Activated CD4-positive, alpha-beta T cell treated with anti-CD3 and anti-CD28 coated beads, Interleukin-2, amount 50 U/mL, for 16 hours (primary cell): ENCODE data around the gene UBXN7.
A peak's percentile ranks its signal among the peaks of the same experiment; 100 is the strongest.
"Not testable (repeated sequence)": the region's sequence is repeated elsewhere in the genome, so short reads cannot be mapped to it uniquely, and the experiment has no call there.

ENCODE experiments used
- DNase-seq: peaks from one replicate; pipeline ENCODE4 v3.0.0-alpha.2; 2020

Gene UBXN7

GRCh38 chr3:196351541-196351940, 80.7 kb downstream of the UBXN7 start:
- DNase-seq = no peak

DNA sequence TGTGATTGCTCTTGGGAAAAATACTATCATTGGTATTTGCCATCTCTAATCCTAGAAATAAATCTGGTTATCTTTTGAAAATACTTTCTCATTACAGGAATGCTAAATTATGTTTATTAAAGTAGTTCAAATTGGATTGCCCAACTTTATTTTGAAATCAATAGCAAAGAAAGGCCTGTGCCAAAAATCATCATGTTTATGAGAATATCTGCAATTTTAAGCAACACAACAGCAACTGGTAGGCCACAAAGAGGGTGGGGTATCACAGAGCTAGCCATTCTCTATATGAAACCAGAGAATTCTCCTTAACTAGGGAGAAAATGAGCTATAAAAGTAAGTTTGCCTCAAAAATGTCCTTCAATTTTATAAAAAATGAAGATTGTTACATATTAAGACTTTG, 82.2 kb downstream of the UBXN7 start:
- DNase-seq = no peak

GRCh38 chr3:196348698-196349097, 83.5 kb downstream of the UBXN7 start:
- DNase-seq = no peak

DNA sequence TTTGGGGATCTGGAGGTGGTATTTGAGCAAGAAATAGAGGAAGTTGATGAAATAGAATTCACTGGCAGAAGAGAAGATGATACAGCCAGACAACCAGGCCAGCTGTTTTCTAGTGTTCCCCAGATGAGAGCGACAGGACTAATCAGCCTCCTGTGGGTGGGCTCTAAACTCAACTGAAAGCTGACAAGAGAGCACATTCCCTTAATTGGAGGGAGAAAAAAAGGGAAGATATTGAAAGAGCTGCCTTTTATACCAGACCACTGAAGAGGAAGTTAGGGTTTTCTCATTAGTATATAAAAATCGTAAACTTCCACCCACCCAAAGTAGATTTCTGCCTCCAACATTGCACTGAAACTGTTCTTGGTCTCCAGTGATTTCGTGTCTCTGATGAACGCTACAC, 87.6 kb downstream of the UBXN7 start:
- DNase-seq = no peak

DNA sequence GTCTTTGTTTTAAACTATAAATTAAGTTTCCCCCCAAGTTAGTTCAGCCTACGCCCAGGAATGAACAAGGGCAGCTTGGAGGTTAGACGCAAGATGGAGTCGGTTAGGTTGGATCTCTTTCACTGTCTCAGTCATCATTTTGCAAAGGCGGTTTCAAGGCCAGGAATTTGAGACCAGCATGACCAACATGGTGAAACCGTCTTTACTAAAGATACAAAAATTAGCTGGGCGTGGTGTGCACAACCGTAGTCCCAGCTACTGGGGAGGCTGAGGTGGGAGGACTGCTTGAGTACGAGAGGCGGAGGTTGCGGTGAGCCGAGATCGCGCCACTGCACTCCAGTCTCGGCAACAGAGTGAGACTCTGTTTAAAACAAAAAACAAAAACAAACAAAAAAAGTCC, 88.3 kb downstream of the UBXN7 start:
- DNase-seq = not testable (repeated sequence)

DNA sequence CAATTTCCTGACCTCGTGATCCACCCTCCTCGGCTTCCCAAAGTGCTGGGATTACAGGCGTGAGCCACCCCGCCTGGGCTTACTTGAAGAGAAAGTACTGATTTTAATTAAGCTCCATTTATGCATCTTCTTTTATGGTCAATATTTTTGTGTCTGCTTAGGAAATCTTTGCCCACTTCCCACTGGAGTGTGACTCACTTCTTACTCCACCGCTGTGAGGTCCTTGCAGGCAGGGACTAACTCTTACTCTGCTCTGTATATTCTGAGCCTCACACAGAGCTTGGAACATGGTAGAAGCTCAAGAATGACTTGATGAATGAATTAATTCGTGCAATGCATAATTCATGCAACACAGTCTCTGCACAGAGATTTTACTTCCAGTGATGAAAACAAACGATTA, 91.1 kb downstream of the UBXN7 start:
- DNase-seq = no peak

DNA sequence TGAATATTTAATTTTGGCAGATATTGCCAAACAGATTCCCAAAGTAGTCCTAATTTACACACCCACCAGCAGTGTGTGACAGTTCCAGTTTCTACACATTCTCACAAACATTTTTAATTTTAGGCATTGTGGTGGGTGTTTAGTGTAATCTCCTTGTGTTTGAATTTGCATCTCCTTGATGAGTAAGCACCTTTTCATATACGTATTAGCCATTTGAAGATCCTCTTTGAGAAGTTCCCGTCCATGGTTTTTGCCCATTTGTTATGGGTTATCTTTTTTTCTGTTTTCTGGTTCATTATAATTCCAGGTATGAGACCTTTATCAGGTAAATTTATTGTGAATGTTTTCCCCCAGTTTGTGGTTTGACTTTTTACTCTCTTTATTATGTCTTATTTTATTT, 91.8 kb downstream of the UBXN7 start:
- DNase-seq = no peak

GRCh38 chr3:196339493-196340254, 92.6 kb downstream of the UBXN7 start:
- peak; percentile 15 for DNase-seq

- DNase-seq = no peak
These were observed 93.2 kb downstream of the UBXN7 start for GRCh38 chr3:196339044-196339443.

DNA sequence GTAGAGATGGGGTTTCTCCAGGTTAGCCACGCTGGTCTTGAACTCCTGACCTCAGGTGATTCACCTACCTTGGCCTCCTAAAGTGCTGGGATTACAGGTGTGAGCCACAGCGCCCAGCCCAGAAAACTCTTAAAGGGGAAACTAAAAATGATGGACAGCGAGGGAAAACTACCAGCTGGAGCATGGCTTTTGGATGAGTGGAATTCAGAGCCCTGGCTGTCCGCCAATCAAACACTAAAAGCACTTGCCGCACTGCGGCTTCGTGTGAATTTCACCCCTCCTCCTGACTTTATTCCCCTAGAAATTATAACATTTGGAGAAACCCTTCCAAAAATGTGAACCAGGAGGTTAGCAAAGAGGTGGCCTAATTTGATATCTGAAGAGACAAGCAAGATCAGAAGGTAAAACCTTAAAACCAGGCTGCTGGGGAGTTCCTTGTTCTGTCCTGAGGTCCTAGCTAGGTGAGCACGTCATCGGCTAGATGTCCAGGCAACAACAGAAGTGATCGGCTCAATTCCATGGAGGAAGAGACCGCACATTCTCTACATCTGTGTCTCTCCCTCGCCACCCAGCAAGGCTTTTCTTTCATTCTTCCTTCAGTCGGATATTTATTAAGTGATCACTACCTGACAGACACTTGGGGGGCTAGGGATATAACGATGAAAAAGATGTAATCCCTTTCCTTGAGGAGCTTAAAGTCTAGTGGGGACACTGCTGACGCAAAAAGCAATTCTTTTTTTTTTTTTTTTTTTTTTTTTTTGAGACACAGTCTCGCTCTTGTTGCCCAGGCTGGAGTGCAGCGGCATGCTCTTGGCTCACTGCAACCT, 95.7 kb downstream of the UBXN7 start:
- no peak for DNase-seq

GRCh38 chr3:196335503-196335948, 96.7 kb downstream of the UBXN7 start:
- no peak for DNase-seq

- no peak for DNase-seq
These were observed 97.2 kb downstream of the UBXN7 start for GRCh38 chr3:196334982-196335381.

DNA sequence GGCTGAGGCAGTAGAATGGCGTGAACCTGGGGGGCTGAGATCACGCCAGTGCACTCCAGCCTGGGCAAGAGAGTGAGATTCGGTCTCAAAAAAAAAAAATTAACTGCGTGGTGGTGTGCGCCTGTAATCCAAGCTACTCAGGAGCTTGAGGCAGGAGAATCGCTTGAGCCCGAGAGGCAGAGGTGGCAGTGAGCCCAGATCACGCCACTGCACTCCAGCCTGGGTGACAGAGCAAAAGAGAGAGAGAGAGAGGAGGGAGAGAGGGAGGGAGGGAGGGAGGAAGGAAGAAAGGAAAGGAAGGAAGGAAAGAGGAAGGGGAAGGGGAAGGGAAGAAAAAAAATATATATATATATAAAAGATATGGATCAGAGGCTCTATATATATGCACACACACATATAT, 100.1 kb downstream of the UBXN7 start:
- no peak for DNase-seq

DNA sequence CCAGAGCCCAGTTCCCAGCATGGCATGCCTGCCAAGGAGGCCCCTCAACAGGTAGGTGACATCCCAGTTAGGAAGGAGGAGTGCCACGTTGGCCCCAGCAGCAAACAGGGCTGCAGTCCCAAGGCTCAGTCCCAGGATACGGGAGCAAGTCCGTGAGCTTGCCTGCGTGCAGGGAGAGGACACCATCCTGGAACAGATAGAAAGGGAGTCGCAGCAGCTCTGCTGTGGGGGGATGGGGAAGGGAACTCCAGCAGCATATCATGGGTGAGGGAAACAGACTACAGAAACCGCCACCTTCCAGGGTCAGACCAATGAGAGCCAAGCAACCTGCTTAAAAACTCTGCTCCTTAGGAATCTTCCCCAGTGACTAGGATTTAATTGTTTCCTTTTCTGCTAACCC, 104.8 kb downstream of the UBXN7 start:
- DNase-seq = no peak

GRCh38 chr3:196326936-196327335, 105.3 kb downstream of the UBXN7 start:
- no peak for DNase-seq

DNA sequence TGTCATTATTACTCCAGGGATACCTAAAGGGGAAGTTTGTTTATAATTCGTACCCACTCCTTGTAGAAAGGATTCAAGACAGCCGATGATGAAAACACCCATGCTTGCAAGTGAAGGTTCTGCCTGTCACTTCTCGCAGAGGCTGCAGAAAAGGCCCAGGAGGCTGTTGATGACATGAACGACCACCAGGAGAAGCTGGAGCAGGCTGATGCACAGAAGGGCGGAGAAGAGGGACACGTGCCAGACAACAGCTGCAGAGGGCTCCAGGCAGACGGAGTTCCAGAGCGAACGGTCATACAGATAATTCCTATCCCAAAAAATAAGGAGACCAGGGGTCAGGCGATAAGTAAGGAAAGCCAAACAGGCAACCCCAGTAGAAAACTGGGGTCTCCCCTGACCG, 108.5 kb downstream of the UBXN7 start:
- no peak for DNase-seq

DNA sequence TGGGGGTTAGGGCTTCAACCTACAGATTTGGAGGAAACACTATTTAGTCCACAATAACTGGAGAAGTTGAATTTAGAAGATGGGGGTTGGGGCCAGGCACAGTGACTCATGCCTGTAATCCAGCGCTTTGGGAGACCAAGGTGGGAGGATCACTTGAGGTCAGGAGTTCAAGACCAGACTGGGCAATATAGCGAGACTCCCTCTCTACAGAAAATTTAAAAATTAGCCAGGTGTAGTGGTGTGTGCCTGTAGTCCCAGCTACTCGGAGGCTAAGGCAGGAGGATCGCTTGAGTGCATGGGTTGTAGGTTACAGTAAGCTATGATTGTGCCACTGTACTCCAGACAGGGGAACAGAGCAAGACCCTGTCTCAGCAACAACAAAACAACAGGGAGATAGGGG, 109.2 kb downstream of the UBXN7 start:
- DNase-seq = no peak

DNA sequence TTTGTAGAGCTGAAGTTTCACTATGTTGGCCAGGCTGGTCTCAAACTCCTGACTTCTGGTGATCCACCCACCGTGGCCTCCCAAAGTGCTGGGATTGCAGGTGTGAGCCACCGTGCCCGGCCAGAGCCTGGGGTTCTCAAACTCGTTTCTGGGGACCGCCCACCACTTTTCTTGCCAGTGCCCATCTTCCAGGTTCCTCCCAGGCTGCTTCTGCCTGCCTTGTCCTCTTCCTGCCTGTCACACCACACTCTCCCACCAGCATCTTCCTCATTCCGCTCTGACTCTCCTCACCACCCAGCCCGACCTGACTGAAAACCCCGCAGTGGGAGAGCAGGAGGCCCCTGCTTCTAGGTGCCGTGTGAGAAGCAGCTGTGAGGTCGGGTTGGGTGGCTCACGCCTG, 111.1 kb downstream of the UBXN7 start:
- no peak for DNase-seq

DNA sequence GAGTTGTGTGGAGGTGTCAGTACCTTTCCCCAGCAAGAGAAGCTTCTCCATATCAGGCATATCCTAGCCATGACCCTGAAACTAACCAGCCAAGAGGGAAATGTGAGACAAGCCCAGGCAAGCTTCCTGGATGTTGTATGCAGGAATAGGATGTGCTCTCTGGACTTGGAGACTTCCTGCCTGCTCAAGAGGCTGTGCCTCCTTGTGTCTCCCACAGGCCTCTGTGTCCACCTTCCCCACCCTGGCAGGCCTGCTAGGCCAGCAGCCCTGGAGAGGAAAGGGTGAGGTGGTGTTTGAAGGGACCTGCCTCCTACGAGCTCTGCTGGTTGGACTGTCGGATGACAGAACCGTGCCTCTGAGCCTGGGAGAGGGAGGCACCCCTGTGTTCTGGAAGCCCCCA, 112.1 kb downstream of the UBXN7 start:
- no peak for DNase-seq

GRCh38 chr3:196317687-196318467, 114.3 kb downstream of the UBXN7 start, which contains the start of gene DYNLT2B:
Gene DYNLT2B, minus strand, starts transcription at chr3:196318240. Its CDS starts 88 bp downstream, at chr3:196318152.
- peak; percentile 90 for DNase-seq

DNA sequence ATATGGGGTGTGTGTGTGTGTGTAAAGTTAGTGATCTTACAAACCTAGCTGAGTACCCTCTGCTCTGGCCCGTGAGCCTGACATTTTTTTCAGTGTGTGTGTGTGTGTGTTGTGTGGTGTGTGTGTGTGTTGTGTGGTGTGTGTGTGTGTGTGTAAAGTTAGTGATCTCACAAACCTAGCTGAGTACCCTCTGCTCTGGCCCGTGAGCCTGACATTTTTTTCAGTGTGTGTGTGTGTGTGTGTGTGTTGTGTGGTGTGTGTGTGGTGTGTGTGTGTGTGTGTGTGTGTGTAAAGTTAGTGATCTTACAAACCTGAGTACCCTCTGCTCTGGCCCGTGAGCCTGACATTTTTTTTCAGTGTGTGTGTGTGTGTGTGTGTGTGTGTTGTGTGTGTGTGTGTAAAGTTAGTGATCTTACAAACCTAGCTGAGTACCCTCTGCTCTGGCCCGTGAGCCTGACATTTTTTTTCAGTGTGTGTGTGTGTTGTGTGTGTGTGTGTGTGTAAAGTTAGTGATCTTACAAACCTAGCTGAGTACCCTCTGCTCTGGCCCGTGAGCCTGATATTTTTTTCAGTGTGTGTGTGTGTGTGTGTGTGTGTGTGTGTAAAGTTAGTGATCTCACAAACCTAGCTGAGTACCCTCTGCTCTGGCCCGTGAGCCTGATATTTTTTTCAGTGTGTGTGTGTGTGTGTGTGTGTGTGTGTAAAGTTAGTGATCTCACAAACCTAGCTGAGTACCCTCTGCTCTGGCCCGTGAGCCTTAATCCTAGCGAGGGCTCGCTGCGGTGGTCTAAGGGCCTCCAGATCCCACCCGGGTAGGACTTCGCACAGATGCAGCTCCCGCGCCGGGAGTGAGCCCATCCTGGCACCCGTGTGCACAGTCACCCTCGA, 115.2 kb downstream of the UBXN7 start:
- not testable (repeated sequence) for DNase-seq

- DNase-seq = no peak
These were observed 116.4 kb downstream of the UBXN7 start for GRCh38 chr3:196315821-196316220.
